ENCODE measurements around the gene CCDC149. TPM values are rescaled to one million over a fixed set of nuclear protein-coding genes. Genes with fewer than 3 reads are reported as not detected.

The CCDC149 gene
- total and polyA plus RNA-seq, 2 of the 13 experiments (the other 11 are each of a cell fraction or from before 2014, with no cell fraction given): 0.44 to 0.95 TPM

GRCh38 chr4:24856586-24856985 lies 56.3 kb downstream of the CCDC149 start:
- H3K27me3 ChIP-seq (ENCODE audit: control insufficient read depth in 1 of 2, insufficient read depth in 2 of 2, low read length in 2 of 2): no peaks in the 10 kb centered on the region; a peak in 1 of 5 replicates
- no peak overlapping the region for H3K27ac ChIP-seq (ENCODE audit: extremely low read length, insufficient read depth, low read length)
- no peak overlapping the region for H3K4me2 ChIP-seq (ENCODE audit: low read depth, low read length)
- no peaks in the 10 kb centered on the region for H3K36me3 ChIP-seq (replicated peaks in 1 of 2; ENCODE audit: control insufficient read depth in 1 of 2, insufficient read depth in 2 of 2, low read length in 2 of 2)
- CTCF ChIA-PET (ENCODE audit: low intra/inter-chr PET ratio, low total read pairs): no interaction called here
- WGBS (ENCODE audit: low lambda C conversion rate): 24% methylated on average over 9 of the region's 9 CpGs
- no peak overlapping the region for H3K9ac ChIP-seq (ENCODE audit: insufficient read depth, low read depth, low read length)
- FAIRE-seq: no peak
- in situ Hi-C loops (cut with HindIII; ENCODE audit: extremely low pct_ligation_motif_present, low pct_unique_long_range_greater_than_20kb): no loop called here
- no peaks in the 10 kb centered on the region for H3K9me3 ChIP-seq (ENCODE audit: low read length)
- TF ChIP-seq MXI1 (IDR thresholded peaks at IDR 0.05; ENCODE audit: borderline replicate concordance, low read depth, low read length): no peak
- no peak for TF ChIP-seq ZBTB3 (CRISPR knock-in tag; IDR thresholded peaks at IDR 0.05; ENCODE audit: borderline replicate concordance, low read depth)
- intact Hi-C loops (cut with micrococcal nuclease; ENCODE audit: unreplicated experiment): no loop called here
- ATAC-seq: no peak
- DNase-seq (ENCODE audit: low spot score): no peak
- H3K79me2 ChIP-seq (ENCODE audit: insufficient read depth, low read length): no peaks in the 10 kb centered on the region
- no peak overlapping the region for H3K4me3 ChIP-seq (replicated peaks in 1 of 3; ENCODE audit: insufficient read depth in 1 of 3, low read depth in 2 of 3, low read length in 3 of 3)
- H4K20me1 ChIP-seq (ENCODE audit: insufficient read depth, low read length): no peaks in the 10 kb centered on the region
- POLR2A ChIA-PET: no interaction called here
- BruUV-seq (replicated peaks): no TSS peak
- H3K4me1 ChIP-seq (ENCODE audit: insufficient read depth, low read length): no peaks in the 10 kb centered on the region
- H2AFZ ChIP-seq (ENCODE audit: low read length): no peak overlapping the region

GRCh38 chr4:24855741-24856140 lies 57.1 kb downstream of the CCDC149 start:
- in situ Hi-C loops (cut with HindIII; ENCODE audit: extremely low pct_ligation_motif_present, low pct_unique_long_range_greater_than_20kb) (no loop called here), intact Hi-C loops (cut with micrococcal nuclease; ENCODE audit: unreplicated experiment) (no loop called here)
- TF ChIP-seq CENPT (CRISPR knock-in tag; IDR thresholded peaks at IDR 0.05; ENCODE audit: low read depth): no peak
- TF ChIP-seq ZNF282 (IDR thresholded peaks at IDR 0.05; ENCODE audit: partially characterized antibody): no peak
- TF ChIP-seq NCOR1 (IDR thresholded peaks at IDR 0.05; ENCODE audit: borderline replicate concordance, low read length): no peak
- no peak for TF ChIP-seq SRY (CRISPR knock-in tag; IDR thresholded peaks at IDR 0.05)
- TF ChIP-seq ZNF530 (CRISPR knock-in tag; IDR thresholded peaks at IDR 0.05; ENCODE audit: low read depth): no peak
- TF ChIP-seq NFAT5 (CRISPR knock-in tag; IDR thresholded peaks at IDR 0.05): no peak
- TF ChIP-seq CSRNP2 (CRISPR knock-in tag; conservative IDR thresholded peaks at IDR 0.05; ENCODE audit: low read depth): no peak
- no peak for TF ChIP-seq ZNF703 (CRISPR knock-in tag; IDR thresholded peaks at IDR 0.05; ENCODE audit: borderline replicate concordance)
- no TSS peak for BruUV-seq (replicated peaks)
- H3K4me3 ChIP-seq (replicated peaks in 1 of 3; ENCODE audit: insufficient read depth in 1 of 3, low read depth in 2 of 3, low read length in 3 of 3): no peak overlapping the region
- WGBS (ENCODE audit: low lambda C conversion rate): 19% methylated on average over 2 of the region's 2 CpGs
- H3K79me2 ChIP-seq (ENCODE audit: insufficient read depth, low read length): no peaks in the 10 kb centered on the region
- FAIRE-seq: no peak
- H3K36me3 ChIP-seq (replicated peaks in 1 of 2; ENCODE audit: control insufficient read depth in 1 of 2, insufficient read depth in 2 of 2, low read length in 2 of 2): no peaks in the 10 kb centered on the region
- H3K27ac ChIP-seq (ENCODE audit: extremely low read length, insufficient read depth, low read length): no peak overlapping the region
- H4K20me1 ChIP-seq (ENCODE audit: insufficient read depth, low read length): no peaks in the 10 kb centered on the region
- no peak overlapping the region for H3K9ac ChIP-seq (ENCODE audit: insufficient read depth, low read depth, low read length)
- ChIA-PET CTCF (ENCODE audit: low intra/inter-chr PET ratio, low total read pairs) (no interaction called here), POLR2A (no interaction called here)
- no peaks in the 10 kb centered on the region for H3K9me3 ChIP-seq (ENCODE audit: low read length)
- ATAC-seq: no peak
- no peak overlapping the region for H2AFZ ChIP-seq (ENCODE audit: low read length)
- DNase-seq (ENCODE audit: low spot score): no peak
- H3K27me3 ChIP-seq (ENCODE audit: control insufficient read depth in 1 of 2, insufficient read depth in 2 of 2, low read length in 2 of 2): no peaks in the 10 kb centered on the region; a peak in 1 of 5 replicates
- no peaks in the 10 kb centered on the region for H3K4me1 ChIP-seq (ENCODE audit: insufficient read depth, low read length)
- H3K4me2 ChIP-seq (ENCODE audit: low read depth, low read length): no peak overlapping the region

Data from HepG2 (cell line).